Endothelial cell of umbilical vein (primary cell): ENCODE results near the gene ZBED5. TPM values are rescaled to one million over a fixed set of nuclear protein-coding genes. Genes with fewer than 3 reads are reported as not detected.

Source experiments
- BruUV-seq: library from RNA; stranded (reverse); fragments of 400-500 nt; replicated peaks from 2 replicates; lab custom pipeline; 2021; lab: Mats Ljungman, UMichigan
- CTCF ChIA-PET: fragments of 300-600, 350-600 bp; sonication (Branson Sonifier 250); formaldehyde crosslinking; loops from one replicate; lab custom pipeline; 2021; ENCODE audit warnings: antibody characterized with exemption, inconsistent platforms; lab: Charles Lee
- POLR2A ChIA-PET: fragments of 300-600, 350-600 bp; sonication (Branson Sonifier 250); formaldehyde crosslinking; loops from one replicate; lab custom pipeline; 2021; ENCODE audit warnings: antibody characterized with exemption, inconsistent platforms; lab: Charles Lee
- DNase-seq: peaks from one replicate; pipeline ENCODE4 v3.0.0-alpha.2; 2011; ENCODE audit warnings: low read depth, low spot score
- FAIRE-seq: peaks from 2 replicates; lab custom pipeline; 2011; peaks lifted over from hg19 to GRCh38; lab: Jason Lieb, UNC
- H2AFZ ChIP-seq: 2 replicates; pipeline ENCODE4 v1.6.0; 2012; ENCODE audit warnings: low read depth, low read length, control low read depth, inconsistent platforms
- H3K27ac ChIP-seq: 2 replicates; pipeline ENCODE4 v1.5.1; 2011; ENCODE audit warnings: low read depth, mild to moderate bottlenecking, control low read depth, low read length, moderate library complexity; ENCODE audit not compliant: insufficient read depth
- H3K27me3 ChIP-seq, 2 experiments: 2 replicates each; pipeline versions ENCODE4 v1.6.0 to v1.6.1; 2011; ENCODE audit warnings: low read length in 2 of 2, mixed read lengths in 1 of 2; ENCODE audit not compliant: control insufficient read depth in 2 of 2, insufficient read depth in 2 of 2
- H3K36me3 ChIP-seq, 2 experiments: 2 replicates in 1 of 2; 3 replicates in 1 of 2; pipeline ENCODE4 v1.5.1; 2011; ENCODE audit warnings: low read length in 2 of 2, mild to moderate bottlenecking in 1 of 2, moderate library complexity in 1 of 2; ENCODE audit not compliant: control insufficient read depth in 2 of 2, insufficient read depth in 2 of 2; ENCODE audit errors: extremely low read depth in 1 of 2
- H3K4me1 ChIP-seq: 3 replicates; pipeline ENCODE4 v1.5.1; 2011; ENCODE audit warnings: mild to moderate bottlenecking, low read length; ENCODE audit not compliant: control insufficient read depth, insufficient read depth; ENCODE audit errors: extremely low read depth
- H3K4me2 ChIP-seq: 2 replicates; pipeline ENCODE4 v1.6.1; 2011; ENCODE audit warnings: low read length, control low read depth, mixed read lengths; ENCODE audit not compliant: insufficient read depth
- H3K4me3 ChIP-seq, 3 experiments: fragments of 200-600 bp in 1 of 3; sonication (generic), shearing (Covaris generic) in 1 of 3; replicated peaks in 1 of 3; 2 replicates each; pipeline ENCODE4 v1.5.1; 2011 to 2016; ENCODE audit warnings: control low read depth in 3 of 3, low read length in 3 of 3, mild to moderate bottlenecking in 2 of 3, inconsistent platforms in 1 of 3, low read depth in 1 of 3, moderate library complexity in 1 of 3; ENCODE audit not compliant: insufficient read depth in 1 of 3
- H3K79me2 ChIP-seq: 2 replicates; pipeline ENCODE4 v1.6.0; 2012; ENCODE audit warnings: low read length, inconsistent platforms; ENCODE audit not compliant: control insufficient read depth, insufficient read depth
- H3K9ac ChIP-seq: replicated peaks from 2 replicates; pipeline ENCODE3; 2011; ENCODE audit warnings: low read length, control low read depth; ENCODE audit not compliant: insufficient read depth; ENCODE audit errors: extremely low read depth
- H3K9me1 ChIP-seq: replicated peaks from 3 replicates; pipeline ENCODE4 v1.6.0; 2011; ENCODE audit warnings: mild to moderate bottlenecking, low read length; ENCODE audit not compliant: control insufficient read depth, insufficient read depth; ENCODE audit errors: extremely low read depth
- H3K9me3 ChIP-seq: replicated peaks from 2 replicates; pipeline ENCODE4 v1.5.1; 2012; ENCODE audit warnings: low read length, inconsistent platforms; ENCODE audit not compliant: control insufficient read depth, insufficient read depth
- H4K20me1 ChIP-seq: replicated peaks from 2 replicates; pipeline ENCODE3; 2011; ENCODE audit warnings: mild to moderate bottlenecking, low read length; ENCODE audit not compliant: control insufficient read depth, insufficient read depth; ENCODE audit errors: extremely low read depth
- EZH2 ChIP-seq: IDR thresholded peaks from 2 replicates; pipeline ENCODE4 v1.6.1; 2012; ENCODE audit warnings: borderline replicate concordance, low read depth, mild to moderate bottlenecking, moderate library complexity, low read length, inconsistent platforms; ENCODE audit not compliant: severe bottlenecking
- FOS ChIP-seq: IDR thresholded peaks from 2 replicates; pipeline ENCODE4 v1.6.1; 2011; ENCODE audit warnings: mild to moderate bottlenecking, low read length, moderate library complexity, borderline replicate concordance; ENCODE audit not compliant: insufficient read depth
- GATA2 ChIP-seq: IDR thresholded peaks from 2 replicates; pipeline ENCODE4 v1.7.0; 2011; ENCODE audit warnings: low read depth, mild to moderate bottlenecking, moderate library complexity, mixed read lengths, low read length; ENCODE audit not compliant: insufficient read length, insufficient read depth
- JUN ChIP-seq: IDR thresholded peaks from 2 replicates; pipeline ENCODE4 v1.6.1; 2011; ENCODE audit warnings: borderline replicate concordance, low read depth; ENCODE audit not compliant: insufficient read length, insufficient read depth
- MYC ChIP-seq: IDR thresholded peaks from one replicate; pipeline ENCODE4 v1.6.1; 2011; ENCODE audit warnings: mild to moderate bottlenecking, low read depth, low read length
- POLR2A ChIP-seq: IDR thresholded peaks from 2 replicates; pipeline ENCODE4 v1.6.1; 2012; ENCODE audit warnings: low read depth, mild to moderate bottlenecking, control low read depth, low read length
- POLR2AphosphoS5 ChIP-seq: IDR thresholded peaks from 2 replicates; pipeline ENCODE4 v1.6.1; 2012; ENCODE audit warnings: low read depth, mild to moderate bottlenecking, control low read depth, low read length, moderate library complexity; ENCODE audit not compliant: insufficient read depth
- dilution Hi-C: fragments of 300-500 bp; cut with MboI; formaldehyde crosslinking; loops from one replicate; pipeline ENCODE4 v1.15.0; 2019; ENCODE audit warnings: low sequenced_read_pairs; ENCODE audit not compliant: extremely low pct_ligation_motif_present
- intact Hi-C: fragments of 100-400 bp; cut with micrococcal nuclease; formaldehyde crosslinking; loops from one replicate; pipeline ENCODE4 v1.10.0; 2022
- polyA plus RNA-seq, 4 experiments: library from polyadenylated mRNA; depleted of rRNA in 3 of 4; stranded (reverse) in 3 of 4; unstranded in 1 of 4; fragments of >200 nt; gene quantifications; 2 replicates each; pipeline versions ENCODE4 v1.2.1 to v1.2.3, GENCODE V29; 2011 to 2012; ENCODE audit warnings: missing spikeins in 1 of 4
- total RNA-seq: library from RNA; stranded (reverse); gene quantifications from 2 replicates; pipeline ENCODE4 v1.2.3, GENCODE V29; 2021
- TF ChIP-seq, protein P1 (sequence below): IDR thresholded peaks from 2 replicates; pipeline ENCODE4 v1.6.1; 2011; ENCODE audit not compliant: insufficient read depth, insufficient read length
- TF ChIP-seq, protein P2 (sequence below), 2 donors: IDR thresholded peaks; 1 replicate in 1 of 2; 2 replicates in 1 of 2; pipeline ENCODE4 v1.5.1; 2011; ENCODE audit warnings: low read length in 2 of 2, mild to moderate bottlenecking in 2 of 2, moderate library complexity in 2 of 2, control low read depth in 1 of 2, inconsistent platforms in 1 of 2, low read depth in 1 of 2; ENCODE audit not compliant: insufficient read depth in 1 of 2; ENCODE audit errors: extremely low read depth in 1 of 2

ZBED5 gene
- total and polyA plus RNA-seq, 2 donors (not counting 3 experiments of a cell fraction or from before 2014, with no cell fraction given): 41.2 to 59.4 TPM

DNA sequence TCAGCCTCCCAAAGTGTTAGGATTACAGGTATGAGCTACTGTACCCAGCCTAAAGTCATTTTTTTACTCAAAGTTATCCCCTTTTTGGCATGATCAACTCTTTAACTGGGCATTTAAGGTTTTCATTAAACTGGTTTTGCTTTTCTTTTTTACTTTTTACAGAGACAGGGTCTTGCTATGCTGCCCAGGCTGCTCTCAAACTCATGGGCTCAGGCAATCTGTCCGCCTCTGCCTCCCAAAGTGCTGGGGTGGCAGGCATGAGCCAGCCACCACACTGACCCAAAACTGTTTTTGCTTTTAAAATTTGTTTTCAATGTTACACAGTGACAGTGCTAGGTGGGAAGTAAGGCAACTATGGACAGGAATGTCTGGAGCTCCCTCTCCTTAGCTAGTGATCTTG lies 3.9 kb upstream of the ZBED5 start:
- Histone ChIP-seq H3K4me2 (no peak overlapping the region), H3K9me3 (no peaks in the 10 kb centered on the region), H3K79me2 (peaks cover 11% of the 10 kb centered on the region), H2AFZ (no peak overlapping the region), H3K4me1 (peaks cover 5% of the 10 kb centered on the region), H4K20me1 (no peaks in the 10 kb centered on the region), H3K36me3 (no peaks in the 10 kb centered on the region), H3K9ac (no peak overlapping the region), H3K9me1 (no peaks in the 10 kb centered on the region), H3K27me3 (no peaks in the 10 kb centered on the region), H3K27ac (no peak overlapping the region), H3K4me3 (no peak overlapping the region)
- no peak for TF ChIP-seq MYC
- no peak for TF ChIP-seq FOS
- TF ChIP-seq POLR2AphosphoS5: no peak
- no peak for TF ChIP-seq EZH2
- no peak for TF ChIP-seq JUN
- no peak for DNase-seq
- dilution Hi-C loops: no loop called here
- no peak for FAIRE-seq
- ChIA-PET CTCF (interaction anchor here (1.2 kb wide), 1 partner anchor 17 kb away, joined by 3 read pairs; no protein-coding TSS in a partner anchor), POLR2A (no interaction called here)
- intact Hi-C loops: no loop called here
- BruUV-seq: no TSS peak

DNA sequence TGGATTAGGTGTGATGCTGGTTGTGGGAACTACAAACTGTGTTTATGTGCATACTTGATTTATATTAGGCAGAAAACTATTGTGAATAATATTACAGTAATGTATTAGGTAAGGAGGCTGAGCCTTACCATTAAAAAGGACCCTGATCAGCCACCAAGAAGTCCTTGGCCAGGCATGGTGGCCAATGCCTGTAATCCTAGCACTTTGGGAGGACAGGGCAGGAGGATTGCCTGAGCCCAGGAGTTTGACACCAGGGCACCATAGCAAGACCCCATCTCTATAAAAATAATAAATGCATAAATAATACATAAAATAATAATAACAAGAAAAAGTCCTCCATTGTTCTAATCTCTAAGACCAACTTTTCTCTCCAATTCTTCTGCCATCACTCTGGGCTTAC lies 3.2 kb upstream of the ZBED5 start:
- ChIA-PET CTCF (interaction anchor here (0.8 to 1.2 kb wide), 4 partner anchors 18 to 52 kb away, joined by 3 read pairs; partner anchors contain the start of gene EIF4G2), POLR2A (no interaction called here)
- DNase-seq (no peak), FAIRE-seq (no peak)
- H3K36me3 ChIP-seq: no peaks in the 10 kb centered on the region
- intact Hi-C loops (no loop called here), dilution Hi-C loops (no loop called here)
- no peak overlapping the region for H3K4me3 ChIP-seq
- no peak overlapping the region for H2AFZ ChIP-seq
- H3K27me3 ChIP-seq: no peaks in the 10 kb centered on the region
- H3K9me3 ChIP-seq: no peaks in the 10 kb centered on the region
- H3K79me2 ChIP-seq: peaks cover 18% of the 10 kb centered on the region
- no peak overlapping the region for H3K4me2 ChIP-seq
- H3K9ac ChIP-seq: no peak overlapping the region
- TF ChIP-seq POLR2A: no peak
- no peak for TF ChIP-seq GATA2
- TF ChIP-seq, protein P1, sequence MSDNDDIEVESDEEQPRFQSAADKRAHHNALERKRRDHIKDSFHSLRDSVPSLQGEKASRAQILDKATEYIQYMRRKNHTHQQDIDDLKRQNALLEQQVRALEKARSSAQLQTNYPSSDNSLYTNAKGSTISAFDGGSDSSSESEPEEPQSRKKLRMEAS: no peak
- no peak for TF ChIP-seq MYC
- TF ChIP-seq EZH2: no peak
- no peak for TF ChIP-seq JUN
- no peak for TF ChIP-seq POLR2AphosphoS5
- TF ChIP-seq, protein P2, sequence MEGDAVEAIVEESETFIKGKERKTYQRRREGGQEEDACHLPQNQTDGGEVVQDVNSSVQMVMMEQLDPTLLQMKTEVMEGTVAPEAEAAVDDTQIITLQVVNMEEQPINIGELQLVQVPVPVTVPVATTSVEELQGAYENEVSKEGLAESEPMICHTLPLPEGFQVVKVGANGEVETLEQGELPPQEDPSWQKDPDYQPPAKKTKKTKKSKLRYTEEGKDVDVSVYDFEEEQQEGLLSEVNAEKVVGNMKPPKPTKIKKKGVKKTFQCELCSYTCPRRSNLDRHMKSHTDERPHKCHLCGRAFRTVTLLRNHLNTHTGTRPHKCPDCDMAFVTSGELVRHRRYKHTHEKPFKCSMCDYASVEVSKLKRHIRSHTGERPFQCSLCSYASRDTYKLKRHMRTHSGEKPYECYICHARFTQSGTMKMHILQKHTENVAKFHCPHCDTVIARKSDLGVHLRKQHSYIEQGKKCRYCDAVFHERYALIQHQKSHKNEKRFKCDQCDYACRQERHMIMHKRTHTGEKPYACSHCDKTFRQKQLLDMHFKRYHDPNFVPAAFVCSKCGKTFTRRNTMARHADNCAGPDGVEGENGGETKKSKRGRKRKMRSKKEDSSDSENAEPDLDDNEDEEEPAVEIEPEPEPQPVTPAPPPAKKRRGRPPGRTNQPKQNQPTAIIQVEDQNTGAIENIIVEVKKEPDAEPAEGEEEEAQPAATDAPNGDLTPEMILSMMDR (IDR thresholded peaks at IDR 0.05; ENCODE audit: extremely low read depth in 1 of 2, insufficient read depth in 1 of 2, low read depth in 1 of 2, low read length in 2 of 2): no peak
- TF ChIP-seq FOS: no peak
- peaks cover 8% of the 10 kb centered on the region for H3K4me1 ChIP-seq
- no peaks in the 10 kb centered on the region for H3K9me1 ChIP-seq
- no peak overlapping the region for H3K27ac ChIP-seq
- H4K20me1 ChIP-seq: no peaks in the 10 kb centered on the region
- BruUV-seq: no TSS peak
